HG03097 (cell line): ENCODE results near the gene PFDN2.
"Not testable (repeated sequence)": the region's sequence is repeated elsewhere in the genome, so short reads cannot be mapped to it uniquely, and the experiment has no call there.

Experiments
- ATAC-seq: cut with Tn5 transposase; IDR thresholded peaks from one replicate; pipeline ENCODE4 v1.9.1; 2021; ENCODE audit not compliant: unreplicated experiment, low FRiP score

PFDN2 gene

GRCh38 chr1:161082996-161083747 is 34.7 kb downstream of the PFDN2 start:
- no peak for ATAC-seq

GRCh38 chr1:161082483-161082882 is 35.4 kb downstream of the PFDN2 start:
- no peak for ATAC-seq

GRCh38 chr1:161081519-161081918 is 36.3 kb downstream of the PFDN2 start:
- ATAC-seq = no peak

GRCh38 chr1:161080441-161081405 is 37.1 kb downstream of the PFDN2 start:
- no peak for ATAC-seq

- ATAC-seq = no peak
Observed at GRCh38 chr1:161079436-161080110, 38.3 kb downstream of the PFDN2 start.

GRCh38 chr1:161077426-161077825 is 40.4 kb downstream of the PFDN2 start:
- no peak for ATAC-seq

GRCh38 chr1:161076410-161076809 is 41.4 kb downstream of the PFDN2 start:
- no peak for ATAC-seq

- no peak for ATAC-seq
Observed at GRCh38 chr1:161074676-161075368, 43.0 kb downstream of the PFDN2 start.

- ATAC-seq = no peak
Observed at GRCh38 chr1:161073474-161074121, 44.2 kb downstream of the PFDN2 start.

GRCh38 chr1:161072751-161073449 is 44.9 kb downstream of the PFDN2 start:
- no peak for ATAC-seq

GRCh38 chr1:161071886-161072371 is 45.9 kb downstream of the PFDN2 start:
- no peak for ATAC-seq

GRCh38 chr1:161070761-161071160 is 47.1 kb downstream of the PFDN2 start:
- no peak for ATAC-seq

- peak; percentile 72 for ATAC-seq
Observed at GRCh38 chr1:161069731-161070270, 48.0 kb downstream of the PFDN2 start, which contains the start of gene ARHGAP30. Gene ARHGAP30, minus strand, starts transcription at chr1:161069891. Its CDS starts 267 bp downstream, at chr1:161069624.

- no peak for ATAC-seq
Observed at GRCh38 chr1:161069241-161069640, 48.6 kb downstream of the PFDN2 start.

GRCh38 chr1:161068306-161069234 is 49.3 kb downstream of the PFDN2 start:
- ATAC-seq = peak; percentile 30

- no peak for ATAC-seq
Observed at GRCh38 chr1:161066694-161067093, 51.1 kb downstream of the PFDN2 start.

- ATAC-seq = not testable (repeated sequence)
Observed at GRCh38 chr1:161065681-161066080, 52.2 kb downstream of the PFDN2 start.

- not testable (repeated sequence) for ATAC-seq
Observed at GRCh38 chr1:161063936-161064335, 53.9 kb downstream of the PFDN2 start.
